Stimulated activated CD4-positive, alpha-beta T cell treated with anti-CD3 and anti-CD28 coated beads, Interleukin-4, amount 100 ng/mL, for 24 hours (primary cell): ENCODE results near the gene BAZ2B.
A peak's percentile ranks its signal among the peaks of the same experiment; 100 is the strongest.

ENCODE experiments used
- DNase-seq: peaks from one replicate; pipeline ENCODE4 v3.0.0-alpha.2; 2020

Gene BAZ2B

GRCh38 chr2:159521272-159521671 lies 95.1 kb downstream of the BAZ2B start:
- DNase-seq = no peak

- no peak for DNase-seq
Measured at GRCh38 chr2:159518321-159519005, 97.9 kb downstream of the BAZ2B start.

DNA sequence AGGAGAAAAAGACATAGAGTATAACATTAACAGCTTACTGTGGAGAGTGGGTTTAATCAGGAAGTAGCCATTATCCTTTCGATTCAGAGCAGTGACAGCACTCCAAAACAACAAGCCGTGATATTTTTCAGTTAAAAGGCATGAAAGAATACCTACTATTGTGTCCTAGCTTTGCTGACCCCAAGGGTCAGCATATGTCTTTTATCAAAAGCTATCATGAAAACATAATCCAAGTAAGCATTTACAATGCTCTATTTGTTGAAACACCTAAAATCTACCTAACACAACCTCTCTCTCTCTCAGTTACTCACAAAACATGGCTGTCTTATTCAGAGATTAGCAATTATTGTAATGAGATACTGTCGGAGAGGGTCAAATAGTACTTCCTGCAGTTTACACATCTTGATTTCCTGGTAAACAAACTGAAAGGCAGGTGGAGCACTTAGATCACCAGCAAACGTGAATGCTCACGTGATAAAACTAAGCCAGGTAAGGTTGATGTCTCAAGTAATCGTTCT lies 100.0 kb downstream of the BAZ2B start:
- DNase-seq = peak; percentile 25

DNA sequence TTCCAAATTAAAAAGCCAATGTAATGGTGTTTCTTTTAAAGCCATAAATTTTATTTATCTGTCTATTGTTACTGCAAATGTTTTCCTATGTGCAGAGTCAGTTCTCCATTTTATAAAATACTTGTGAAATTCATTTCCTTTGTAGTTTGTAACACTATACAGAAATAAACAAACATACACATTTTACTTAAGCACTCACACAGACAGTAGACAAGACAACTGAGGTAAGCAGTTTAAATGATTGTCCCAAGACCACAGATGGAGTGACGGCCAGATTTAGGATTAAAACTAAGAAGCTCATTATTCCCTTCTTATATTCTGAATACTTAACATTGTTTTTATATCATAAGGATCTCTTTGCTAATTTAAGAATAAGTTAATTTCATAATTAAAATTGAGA lies 100.9 kb downstream of the BAZ2B start:
- no peak for DNase-seq

GRCh38 chr2:159513745-159514144 lies 102.6 kb downstream of the BAZ2B start:
- no peak for DNase-seq

DNA sequence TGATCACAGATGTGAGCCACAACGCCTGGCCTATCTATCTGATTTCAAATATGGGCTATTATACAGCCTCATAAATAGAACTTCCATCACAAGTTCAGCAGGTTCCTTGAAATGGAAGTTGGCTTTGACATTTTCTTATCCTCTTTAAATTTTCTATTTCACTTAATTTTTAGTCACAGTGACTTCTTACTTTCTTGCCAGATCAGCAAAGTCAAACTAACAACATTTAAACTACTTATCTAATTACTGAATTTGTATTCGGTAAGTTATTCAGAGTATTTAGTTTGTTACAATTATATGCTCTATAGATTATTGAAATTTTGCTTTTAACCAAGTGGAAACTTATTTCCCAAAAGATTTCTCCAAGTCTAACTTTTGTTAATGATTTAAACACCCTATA lies 108.2 kb downstream of the BAZ2B start:
- DNase-seq = no peak

GRCh38 chr2:159506764-159507440 lies 109.4 kb downstream of the BAZ2B start:
- no peak for DNase-seq

- DNase-seq = no peak
Measured at GRCh38 chr2:159506202-159506601, 110.1 kb downstream of the BAZ2B start.

GRCh38 chr2:159505196-159505595 lies 111.2 kb downstream of the BAZ2B start:
- DNase-seq = no peak

DNA sequence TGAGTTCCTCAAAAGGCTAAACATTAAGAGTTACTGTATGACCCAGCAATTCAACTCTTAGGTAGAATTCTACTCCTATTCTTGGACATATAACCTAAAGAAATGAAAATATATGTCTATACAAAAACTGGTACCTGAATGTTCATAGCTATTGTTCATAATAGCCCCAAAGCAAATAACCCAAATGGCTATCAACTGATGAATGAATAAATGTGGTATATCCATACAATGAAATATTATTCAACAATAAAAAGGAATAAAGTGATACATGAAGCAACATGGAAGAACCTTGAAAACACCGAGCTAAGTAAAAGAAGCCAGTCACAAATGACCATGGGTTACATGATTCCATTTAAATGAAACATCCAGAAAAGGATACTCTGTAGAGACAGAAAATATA lies 114.6 kb downstream of the BAZ2B start:
- DNase-seq = no peak

GRCh38 chr2:159497847-159498246 lies 118.5 kb downstream of the BAZ2B start:
- DNase-seq = no peak

DNA sequence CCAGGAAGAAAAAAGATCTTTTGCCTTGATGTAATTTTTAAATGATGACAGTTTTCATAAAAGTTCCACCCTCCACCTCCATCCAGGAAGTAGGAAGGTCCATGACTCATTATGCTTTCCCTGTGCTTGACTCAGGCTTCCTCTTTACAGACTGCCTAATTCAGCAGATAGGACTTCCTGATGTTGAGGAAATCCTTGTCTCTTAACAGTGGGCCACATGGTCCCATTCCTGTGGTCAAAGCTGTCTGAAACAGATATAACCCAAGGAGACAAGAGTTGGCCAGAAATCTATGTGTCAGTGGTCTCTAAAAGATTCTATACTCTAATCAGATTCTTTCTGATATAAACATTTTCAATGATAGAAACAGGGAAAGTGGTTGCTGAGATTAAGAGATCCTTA lies 119.1 kb downstream of the BAZ2B start:
- DNase-seq = no peak

DNA sequence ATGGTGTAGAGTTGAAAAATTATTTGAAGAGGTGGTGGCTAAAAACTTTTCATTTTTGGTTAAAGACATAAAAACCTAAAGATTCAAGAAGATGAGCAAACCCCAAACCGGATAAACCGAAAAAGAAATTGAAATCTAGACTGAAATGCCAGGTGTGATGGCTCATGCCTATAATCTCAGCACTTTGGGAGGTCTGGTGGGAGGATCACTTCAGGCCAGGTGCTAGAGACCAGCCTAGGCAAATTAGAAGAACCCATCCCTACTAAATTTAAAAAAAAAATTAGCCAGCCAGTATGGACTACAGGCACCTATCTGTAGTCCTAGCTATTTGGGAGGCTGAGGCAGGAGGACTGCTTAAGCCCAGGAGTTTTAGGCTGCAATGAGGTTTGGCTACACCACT lies 126.9 kb downstream of the BAZ2B start:
- no peak for DNase-seq

DNA sequence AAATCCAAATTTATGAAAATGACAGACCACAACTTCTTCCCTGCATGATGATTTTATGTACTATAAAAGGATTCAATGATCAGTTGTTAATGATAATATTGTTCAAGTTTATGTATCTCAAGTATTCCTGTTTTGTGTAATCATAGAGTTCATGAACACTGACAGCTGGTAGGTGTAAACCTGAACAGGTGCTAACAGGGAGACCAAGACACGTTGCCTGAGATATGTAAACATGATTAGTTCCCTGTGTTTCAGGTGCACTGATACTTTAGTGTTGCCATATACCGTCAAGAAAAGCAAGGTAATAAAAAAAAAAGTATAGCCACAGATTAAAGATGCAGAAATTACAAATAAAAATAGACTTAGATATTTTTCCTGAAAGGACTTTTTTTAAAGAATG lies 131.8 kb downstream of the BAZ2B start:
- DNase-seq = no peak

GRCh38 chr2:159476329-159476728 lies 140.0 kb downstream of the BAZ2B start:
- no peak for DNase-seq

GRCh38 chr2:159475793-159476192 lies 140.6 kb downstream of the BAZ2B start:
- DNase-seq = no peak

GRCh38 chr2:159471340-159471739 lies 145.0 kb downstream of the BAZ2B start:
- DNase-seq = no peak

DNA sequence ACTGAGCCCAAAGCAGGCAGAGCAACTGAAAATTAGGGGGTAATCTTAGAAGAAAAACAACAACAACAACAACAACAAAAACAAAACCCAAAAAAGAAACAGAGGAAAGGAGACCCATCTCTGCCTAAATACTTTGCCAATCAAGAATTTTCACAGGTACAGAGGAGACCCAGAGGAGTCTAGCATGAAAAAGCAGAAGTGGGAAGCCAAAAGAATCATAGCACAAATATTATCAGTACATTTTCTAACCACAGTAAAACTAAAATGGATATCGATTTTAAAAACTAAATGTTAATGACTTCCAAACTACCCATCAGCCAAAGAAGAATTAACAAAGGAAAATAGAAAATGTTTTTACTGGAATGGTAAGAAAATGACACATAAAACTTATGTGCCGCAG lies 148.1 kb downstream of the BAZ2B start:
- no peak for DNase-seq

- no peak for DNase-seq
Measured at GRCh38 chr2:159462961-159463360, 153.4 kb downstream of the BAZ2B start.

- no peak for DNase-seq
Measured at GRCh38 chr2:159462201-159462785, 154.1 kb downstream of the BAZ2B start.

- no peak for DNase-seq
Measured at GRCh38 chr2:159461076-159461475, 155.3 kb downstream of the BAZ2B start.

DNA sequence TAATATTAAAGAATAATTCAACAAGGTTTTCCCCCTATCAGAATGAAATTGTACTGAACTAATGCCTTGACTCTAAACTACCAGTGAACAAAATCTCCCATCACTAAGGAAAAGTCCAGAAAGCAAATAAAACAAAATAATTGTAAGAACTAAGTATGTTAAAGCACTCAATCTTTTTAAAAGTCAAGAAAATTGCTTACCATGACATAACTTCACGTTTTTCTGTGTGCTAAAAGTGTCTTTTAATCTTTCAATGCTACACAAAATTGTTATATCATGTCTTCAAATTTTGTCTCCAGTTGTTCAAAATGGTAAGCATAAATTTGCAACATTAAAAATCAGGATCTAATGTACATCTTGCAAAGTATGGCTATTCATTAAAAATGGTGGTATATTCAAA lies 156.1 kb downstream of the BAZ2B start:
- DNase-seq = no peak

DNA sequence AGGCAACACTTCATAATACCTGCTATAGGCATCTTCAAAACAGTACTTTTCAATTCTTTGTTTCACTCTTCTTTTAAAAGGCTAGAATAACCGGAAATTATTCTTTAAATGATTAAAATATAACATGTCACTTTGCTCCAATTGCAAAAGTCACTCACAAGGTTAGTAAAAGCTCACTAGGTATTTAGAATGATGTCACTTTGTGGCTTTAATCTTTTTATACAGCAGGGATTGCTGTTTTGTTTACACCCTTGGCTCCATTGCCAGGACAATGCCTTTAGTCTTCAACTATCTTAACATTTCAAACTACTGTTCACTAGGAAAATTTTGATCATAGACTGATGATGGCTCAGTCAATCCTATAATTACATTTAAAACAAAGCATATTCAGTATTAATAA lies 157.1 kb downstream of the BAZ2B start:
- no peak for DNase-seq

DNA sequence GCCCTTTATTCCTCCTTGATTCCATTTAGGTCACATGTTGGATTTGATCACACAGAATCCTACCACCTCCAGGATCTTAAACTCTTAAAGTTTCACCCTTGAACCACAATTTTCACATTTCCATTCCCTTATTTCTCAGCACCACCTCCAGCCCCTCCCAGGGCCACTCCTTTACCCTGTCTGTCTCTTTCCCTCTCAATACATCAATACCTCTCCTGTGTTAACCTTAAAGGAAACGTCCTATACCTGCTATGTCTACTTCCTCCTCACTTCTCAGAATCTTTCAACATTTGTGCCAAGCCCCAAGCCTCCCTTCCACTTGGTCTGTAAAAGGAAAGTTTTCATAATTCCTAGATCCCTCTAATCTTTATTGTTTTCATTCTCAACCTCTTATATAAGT lies 158.8 kb downstream of the BAZ2B start:
- DNase-seq = no peak
